ENCODE measurements around the gene N4BP3.
"Not testable (repeated sequence)": the region's sequence is repeated elsewhere in the genome, so short reads cannot be mapped to it uniquely, and the experiment has no call there.

Gene N4BP3, protein sequence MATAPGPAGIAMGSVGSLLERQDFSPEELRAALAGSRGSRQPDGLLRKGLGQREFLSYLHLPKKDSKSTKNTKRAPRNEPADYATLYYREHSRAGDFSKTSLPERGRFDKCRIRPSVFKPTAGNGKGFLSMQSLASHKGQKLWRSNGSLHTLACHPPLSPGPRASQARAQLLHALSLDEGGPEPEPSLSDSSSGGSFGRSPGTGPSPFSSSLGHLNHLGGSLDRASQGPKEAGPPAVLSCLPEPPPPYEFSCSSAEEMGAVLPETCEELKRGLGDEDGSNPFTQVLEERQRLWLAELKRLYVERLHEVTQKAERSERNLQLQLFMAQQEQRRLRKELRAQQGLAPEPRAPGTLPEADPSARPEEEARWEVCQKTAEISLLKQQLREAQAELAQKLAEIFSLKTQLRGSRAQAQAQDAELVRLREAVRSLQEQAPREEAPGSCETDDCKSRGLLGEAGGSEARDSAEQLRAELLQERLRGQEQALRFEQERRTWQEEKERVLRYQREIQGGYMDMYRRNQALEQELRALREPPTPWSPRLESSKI

DNA sequence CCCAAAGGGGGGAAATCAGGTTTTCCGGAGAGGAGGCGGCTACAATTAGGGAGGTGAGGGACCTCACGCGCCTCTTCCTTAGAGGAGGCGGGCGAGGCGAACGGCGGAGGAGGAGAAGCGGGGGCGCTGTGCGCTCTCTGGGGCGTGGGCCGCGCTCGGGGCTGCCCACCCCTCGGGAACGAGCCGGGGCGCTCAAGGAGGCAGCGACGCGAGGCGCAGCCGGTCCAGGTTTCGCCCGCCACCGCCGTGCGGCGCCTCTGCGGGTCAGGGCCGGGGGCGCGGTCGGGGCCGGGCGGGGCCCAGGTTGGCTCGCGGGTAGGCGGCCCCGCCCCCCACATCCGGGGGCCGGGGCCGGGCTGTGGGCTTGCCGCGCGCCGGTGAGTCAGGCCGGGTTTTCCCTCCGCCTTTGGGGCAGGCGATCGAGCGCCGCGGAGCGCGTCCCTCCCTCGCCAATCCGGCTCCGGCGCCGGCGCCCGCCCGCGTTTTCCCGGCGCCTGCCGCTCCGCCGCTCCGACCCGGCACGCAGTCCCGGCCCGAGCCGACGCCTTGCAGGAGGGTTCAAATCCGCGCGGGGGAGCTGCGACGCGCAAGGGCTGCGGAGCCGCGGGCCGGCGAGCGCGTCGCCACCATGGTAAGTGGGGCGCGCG, at the start of gene N4BP3:
Gene N4BP3 (plus strand): TSS at position 392 of the 647 bp plus-strand sequence. CDS start 6,052 bp downstream, outside the sequence.
- peak; percentile 44 for DNase-seq (ENCODE audit: low spot score)

DNA sequence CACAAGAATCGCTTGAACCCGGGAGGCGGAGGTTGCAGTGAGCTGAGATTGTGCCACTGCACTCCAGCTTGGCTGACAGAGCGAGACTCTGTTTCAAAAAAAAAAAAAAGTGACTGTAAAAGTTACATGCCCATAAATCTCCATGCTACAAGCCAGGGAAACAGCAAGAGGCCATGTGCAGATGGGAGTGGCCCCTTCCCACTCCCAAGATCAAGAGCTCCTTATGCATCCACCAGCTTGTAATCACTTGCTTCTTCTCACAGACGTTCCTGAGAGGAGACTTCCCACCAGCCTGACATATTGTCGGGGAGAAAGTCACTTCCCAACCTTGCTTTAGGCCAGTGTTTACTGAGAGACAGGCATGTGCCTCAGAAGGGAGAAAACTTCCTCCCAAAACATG, 45.6 kb upstream of the N4BP3 start:
- DNase-seq (ENCODE audit: low spot score) = no peak

DNA sequence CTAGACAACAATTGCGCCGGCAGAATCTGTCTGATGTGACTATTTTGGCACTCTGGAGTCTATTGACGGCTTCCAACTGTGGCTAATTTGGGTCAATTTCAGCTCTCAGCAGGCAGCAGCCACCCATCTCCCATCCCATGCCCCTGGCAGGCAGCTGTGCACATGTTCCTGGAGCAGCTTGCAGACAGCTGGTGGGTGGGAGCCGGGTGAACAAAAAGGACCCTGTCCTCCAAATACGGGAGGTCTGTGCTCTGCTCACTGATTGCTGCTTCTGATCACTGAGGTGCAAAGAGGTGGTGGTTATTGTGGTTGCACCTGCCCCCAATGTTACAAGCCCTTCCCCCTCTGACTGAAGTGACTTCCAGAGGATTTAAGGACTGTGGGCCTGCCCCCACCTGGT, 45.0 kb upstream of the N4BP3 start:
- DNase-seq (ENCODE audit: low spot score) = no peak

DNA sequence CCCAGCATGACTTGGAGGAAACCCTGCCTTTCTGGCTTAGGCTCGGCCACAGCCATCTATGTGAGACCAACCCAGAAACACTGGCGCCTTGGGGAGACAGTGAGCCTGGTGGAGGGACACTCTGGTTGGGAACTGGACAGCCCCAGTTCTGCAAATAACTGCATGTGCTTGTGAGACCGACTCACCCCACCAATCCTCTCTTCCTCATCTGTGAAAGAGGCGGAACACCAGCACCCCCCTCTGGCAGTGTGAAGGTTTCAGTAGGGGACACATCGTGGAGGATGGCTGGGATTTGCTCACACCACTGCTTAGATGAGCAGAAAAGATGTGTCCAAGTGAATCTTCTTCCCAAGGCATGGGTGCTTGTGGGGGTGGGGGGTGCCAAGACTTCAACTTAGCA, 43.4 kb upstream of the N4BP3 start:
- peak; percentile 53 for DNase-seq (ENCODE audit: low spot score)

DNA sequence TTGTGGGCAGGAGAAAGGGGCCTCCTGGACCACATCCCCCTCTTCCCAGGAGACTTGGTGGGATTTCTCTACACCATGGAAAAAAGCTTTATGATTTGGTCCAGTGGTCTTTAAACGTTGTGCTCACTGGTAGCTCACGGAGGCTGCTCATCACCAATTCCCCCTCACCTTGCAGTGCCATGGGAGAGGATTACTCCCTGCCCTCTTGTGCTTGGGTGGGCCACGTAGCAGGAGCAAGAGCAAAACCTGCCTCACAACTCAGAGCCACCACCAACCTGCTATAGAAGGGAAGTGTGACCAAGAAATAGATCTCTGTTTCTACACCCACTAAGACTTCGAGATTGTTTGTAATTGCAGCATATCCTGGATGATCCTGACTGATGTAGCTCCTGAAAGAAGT, 42.2 kb upstream of the N4BP3 start:
- DNase-seq (ENCODE audit: low spot score) = no peak

DNA sequence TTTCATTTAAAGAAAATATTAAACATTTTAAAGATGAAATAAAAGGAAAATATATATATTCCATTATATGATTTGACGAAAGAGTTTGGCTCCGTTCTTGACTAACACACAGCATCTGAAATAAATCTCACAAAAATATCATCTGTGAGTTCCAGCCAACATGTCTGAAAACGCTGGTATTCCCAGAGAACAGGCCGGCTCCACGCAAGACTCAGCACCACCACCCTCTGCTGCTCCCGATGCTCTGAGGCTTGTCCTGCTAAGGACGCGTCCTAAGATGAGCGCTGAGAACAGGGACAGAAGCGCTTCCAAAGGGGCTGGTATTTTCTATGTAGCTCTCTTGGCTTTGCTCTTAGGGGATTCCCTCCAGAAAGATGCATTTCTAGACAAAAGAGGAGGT, 40.6 kb upstream of the N4BP3 start:
- DNase-seq (ENCODE audit: low spot score) = no peak

DNA sequence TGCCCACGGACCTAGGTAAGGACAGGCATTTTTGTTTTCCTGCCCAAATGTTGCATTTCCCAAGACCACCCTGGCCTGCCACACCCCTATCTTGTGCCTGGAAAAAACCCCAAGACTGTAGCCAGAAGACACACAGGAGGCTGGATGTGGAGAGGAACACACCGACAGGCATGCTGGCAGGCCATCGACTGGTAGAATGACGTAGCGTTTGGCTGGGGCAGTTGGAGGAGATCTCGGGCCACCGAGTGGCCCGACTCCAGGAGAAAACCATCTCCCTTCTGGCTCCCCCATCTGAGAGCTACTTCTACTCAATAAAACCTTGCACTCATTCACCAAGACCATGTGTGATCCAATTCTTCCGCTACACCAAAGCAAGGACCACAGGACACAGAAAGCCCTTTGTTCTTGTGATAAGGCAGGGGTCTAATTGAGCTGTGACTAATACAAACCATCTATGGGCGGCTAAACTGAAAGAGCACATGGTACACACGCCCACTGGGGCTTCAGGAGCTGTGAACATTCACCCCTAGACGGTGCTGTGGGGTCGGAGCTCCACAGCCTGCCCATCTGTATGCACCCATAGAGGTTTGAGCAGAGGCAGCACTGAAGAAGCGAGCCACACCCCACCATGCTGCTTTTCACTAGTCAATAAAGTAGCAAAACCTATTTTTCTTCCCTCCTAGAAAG, 38.9 kb upstream of the N4BP3 start:
- DNase-seq (ENCODE audit: low spot score) = peak; percentile 49

DNA sequence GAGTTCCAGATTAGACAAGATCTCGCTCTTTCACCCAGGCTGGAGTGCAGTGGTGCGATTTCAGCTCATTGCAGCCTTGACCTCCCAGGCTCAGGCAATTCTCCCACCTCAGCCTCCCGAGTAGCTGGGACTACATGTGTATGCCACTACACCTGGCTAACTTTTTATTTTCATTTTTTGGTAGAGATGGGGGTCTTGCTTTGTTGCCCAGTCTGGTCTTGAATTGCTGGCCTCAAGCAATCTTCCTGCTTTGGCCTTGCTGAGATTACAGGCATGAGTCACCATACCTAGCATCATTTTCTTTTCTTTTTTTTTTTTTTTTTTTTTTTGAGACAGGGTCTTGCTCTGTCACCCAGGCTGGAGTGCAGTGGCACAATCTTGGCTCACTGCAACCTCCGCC, 36.4 kb upstream of the N4BP3 start:
- not testable (repeated sequence) for DNase-seq (ENCODE audit: low spot score)

DNA sequence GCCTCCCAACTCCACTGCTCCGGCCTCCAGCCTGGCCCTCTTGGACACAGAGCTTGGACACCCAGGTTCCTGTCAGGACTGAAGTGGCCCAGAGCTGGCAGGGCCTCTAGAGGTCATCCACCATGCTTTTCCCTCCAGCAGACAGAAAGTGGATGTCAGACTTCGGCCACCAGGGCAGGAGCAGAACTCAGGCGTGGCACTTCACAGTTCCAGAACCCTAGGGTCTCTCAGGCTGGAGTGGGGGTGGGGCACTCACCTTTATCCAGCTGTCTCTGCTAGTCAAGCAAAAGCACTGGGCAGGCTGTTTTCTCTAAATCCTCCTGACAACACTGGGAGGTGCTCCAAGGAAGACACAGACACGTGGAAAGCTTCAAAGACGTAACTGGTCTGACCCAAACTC, 35.6 kb upstream of the N4BP3 start:
- no peak for DNase-seq (ENCODE audit: low spot score)

DNA sequence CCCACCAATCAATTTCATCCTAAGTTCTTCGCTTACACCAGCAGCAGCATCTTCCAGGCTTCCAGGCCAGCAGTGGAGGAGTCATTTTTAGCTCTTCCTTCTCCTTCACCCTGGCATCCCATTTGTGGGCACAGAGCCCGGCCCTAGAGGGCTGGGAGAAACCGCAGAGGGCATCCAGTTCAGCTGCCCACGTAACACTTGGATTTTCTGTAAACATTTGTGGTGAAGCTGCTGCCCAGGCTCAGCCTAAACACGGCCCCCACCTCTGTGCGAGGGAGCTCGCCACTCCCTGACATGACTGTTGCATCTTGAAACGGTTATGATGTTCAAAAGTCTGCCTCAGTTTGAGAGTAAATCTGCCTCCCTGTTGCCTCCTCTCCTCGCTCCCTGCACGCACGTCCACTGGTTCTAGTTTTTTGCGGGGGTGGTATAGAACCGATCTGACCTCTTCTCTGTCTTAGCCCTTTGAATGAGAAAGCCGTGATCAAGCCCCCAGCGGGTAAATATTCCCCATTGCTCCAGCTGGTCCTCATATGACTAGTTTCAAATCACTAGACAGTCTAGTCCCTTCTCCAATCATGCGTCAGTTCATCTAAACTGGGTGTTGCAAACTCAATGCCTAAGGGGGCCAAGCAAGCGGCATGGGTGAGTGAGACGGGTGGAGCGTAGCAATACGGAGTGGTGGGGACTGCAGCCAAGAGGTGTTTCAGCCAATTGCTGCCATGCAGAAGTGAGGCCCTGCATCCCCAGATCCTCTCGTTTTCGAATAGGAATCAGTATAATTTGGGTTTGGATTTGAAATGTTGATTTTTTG, 34.9 kb upstream of the N4BP3 start:
- no peak for DNase-seq (ENCODE audit: low spot score)

DNA sequence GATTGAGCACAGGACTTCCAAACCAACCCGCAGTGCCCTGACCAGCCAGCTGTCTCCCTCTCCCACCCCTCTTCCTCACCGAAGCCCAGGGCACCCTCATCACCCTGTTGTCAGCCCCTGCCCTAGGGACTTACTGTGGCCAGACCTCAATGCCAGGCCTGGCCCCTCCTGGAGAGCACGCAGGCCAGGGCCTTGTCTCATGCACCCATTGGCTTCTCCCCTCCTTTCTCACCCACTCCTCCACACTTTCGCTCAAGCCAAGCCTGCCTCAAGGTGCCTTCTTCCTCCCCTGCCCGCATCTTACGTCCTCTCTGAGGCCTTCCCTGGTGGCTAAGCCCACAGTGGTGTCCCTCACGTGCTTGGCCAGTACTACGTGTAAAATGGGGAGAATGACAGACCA, 33.3 kb upstream of the N4BP3 start:
- DNase-seq (ENCODE audit: low spot score) = no peak

DNA sequence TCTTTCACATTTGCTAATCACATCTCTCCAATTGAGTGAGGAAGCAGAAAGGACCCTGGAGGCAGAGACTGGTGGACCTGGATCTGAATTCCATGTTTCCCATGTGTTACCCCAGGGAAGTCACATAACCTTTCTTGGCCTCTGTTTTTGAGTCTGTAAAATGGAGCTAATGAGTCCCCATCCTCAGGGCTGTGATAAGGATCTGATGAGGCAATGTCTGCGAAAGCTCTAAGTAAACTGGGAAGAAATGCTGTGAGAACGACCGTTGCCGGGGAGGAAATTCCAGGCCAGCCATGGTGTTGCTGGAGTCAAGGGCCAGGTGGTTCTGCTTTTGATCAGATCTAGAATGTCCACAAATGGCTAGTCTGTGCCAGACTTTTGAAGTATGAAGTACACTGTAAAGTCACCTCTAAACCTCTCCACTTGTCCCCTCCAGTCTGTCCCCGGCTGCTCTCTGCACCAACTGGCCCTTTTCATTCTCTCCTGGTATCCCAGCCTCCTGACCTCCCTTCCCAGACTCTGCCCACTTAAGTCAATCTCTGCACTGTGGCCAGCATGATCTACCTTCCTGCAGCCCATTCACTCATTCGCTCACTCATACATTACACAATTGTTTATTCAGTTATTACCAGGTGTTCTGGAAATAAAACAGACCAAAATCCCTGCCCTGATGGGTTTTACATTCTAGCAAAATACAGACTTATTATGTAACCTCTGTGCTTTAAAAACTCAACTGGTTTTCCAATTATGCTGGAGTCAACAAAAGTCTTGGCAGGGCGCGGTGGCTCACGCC, 32.5 kb upstream of the N4BP3 start:
- DNase-seq (ENCODE audit: low spot score) = no peak

DNA sequence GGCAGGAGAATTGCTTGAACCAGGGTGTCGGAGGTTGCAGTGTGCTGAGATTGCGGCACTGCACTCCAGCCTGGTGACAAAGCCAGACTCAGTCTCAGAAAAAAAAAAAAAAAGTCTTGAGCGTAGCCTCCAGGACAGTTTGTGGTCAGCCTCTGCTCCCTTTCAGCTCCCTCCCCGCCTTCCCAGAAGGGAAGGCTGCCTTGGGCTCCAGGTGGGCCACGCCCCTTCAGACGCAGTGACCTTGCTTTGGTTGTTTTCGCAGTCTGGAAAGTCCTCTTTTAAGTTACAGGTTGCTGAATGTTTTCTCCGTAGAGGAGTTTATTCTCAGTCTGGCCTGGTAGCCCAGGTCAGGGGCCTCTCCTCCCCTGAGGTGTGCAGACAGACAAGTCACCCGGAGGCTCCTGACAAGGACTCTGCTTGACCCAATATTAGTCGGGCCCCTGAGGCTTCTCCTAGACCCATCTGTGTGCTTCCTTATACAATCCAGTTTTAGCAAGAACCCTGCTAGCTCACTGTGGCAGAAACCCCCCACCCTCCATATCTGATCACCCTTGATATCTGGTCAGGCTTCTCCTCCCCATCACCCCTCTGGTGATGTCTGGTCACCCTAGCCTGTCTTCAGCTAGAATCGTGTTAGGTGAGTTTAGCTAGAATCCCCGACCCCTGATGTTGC, 31.6 kb upstream of the N4BP3 start:
- no peak for DNase-seq (ENCODE audit: low spot score)

DNA sequence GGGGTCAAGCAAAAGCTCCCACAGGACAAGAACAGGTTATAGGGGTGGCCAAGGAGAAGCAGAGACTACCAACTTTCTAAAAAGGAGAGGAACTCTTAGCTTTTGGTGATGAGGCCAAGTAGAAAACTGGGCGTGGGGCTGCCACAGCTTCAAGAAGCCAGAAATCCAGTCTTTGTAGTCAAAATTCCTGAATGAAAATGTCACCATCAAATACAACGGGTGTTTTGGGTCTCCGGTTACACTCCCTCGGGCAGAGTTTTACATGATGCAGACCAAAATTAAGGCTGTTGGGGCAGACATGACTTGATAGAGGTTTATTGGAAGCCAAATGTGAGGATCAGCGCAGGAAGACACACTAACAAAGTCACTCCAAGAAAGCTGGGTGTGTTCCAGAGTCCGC, 29.4 kb upstream of the N4BP3 start:
- DNase-seq (ENCODE audit: low spot score) = no peak

DNA sequence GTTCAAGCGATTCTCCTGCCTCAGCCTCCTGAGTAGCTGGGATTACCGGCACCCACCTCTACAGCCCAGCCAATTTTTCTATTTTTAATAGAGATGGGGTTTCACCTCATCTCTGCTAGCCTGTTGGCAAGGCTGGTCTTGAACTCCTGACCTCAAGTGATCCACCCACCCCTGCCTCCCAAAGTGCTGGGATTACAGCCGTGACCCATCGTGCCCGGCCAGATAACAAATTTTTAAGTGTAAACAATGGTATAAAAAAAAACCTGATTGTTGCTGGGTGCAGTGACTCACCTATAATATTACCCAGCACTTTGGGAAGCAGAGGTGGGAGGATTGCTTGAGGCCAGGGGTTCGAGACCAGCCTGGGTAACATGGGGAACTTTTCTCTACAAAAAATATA, 28.0 kb upstream of the N4BP3 start:
- DNase-seq (ENCODE audit: low spot score) = no peak

DNA sequence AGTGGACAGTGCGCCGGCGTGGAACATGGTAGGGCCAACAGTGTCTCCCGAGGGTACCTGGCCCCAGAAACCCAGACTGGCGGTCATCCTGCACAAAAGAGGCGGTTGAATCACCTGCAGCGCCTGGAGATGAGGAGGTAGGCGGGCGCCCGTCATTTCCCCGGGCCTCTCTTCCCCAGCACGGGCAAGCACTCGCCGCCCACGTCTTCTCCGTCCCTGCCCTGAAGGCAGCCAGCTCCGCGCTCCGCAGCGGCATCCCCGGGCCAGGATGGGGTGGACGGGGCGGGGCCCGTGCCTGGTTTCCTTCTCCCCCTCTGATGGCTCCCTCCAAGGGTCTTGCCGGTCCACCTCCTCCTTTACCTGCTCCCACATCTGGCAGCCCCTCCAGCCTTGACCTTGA, 27.1 kb upstream of the N4BP3 start:
- no peak for DNase-seq (ENCODE audit: low spot score)

DNA sequence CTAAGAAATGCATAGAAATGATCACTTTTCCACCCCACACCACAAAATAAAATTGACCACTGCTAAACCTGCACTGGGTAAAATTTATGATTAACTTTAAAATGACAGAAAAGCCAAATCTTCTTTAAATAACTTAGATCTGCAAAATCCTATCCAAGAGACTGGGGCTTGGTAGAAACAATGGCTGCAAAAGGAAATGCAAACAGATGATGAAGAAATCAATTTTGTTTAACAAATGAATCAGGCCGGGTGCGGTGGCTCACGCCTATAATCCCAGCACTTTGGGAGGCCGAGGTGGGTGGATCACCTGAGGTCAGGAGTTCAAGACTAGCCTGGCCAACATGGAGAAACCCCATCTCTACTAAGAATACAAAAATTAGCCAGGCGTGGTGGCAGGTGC, 26.1 kb upstream of the N4BP3 start:
- DNase-seq (ENCODE audit: low spot score) = not testable (repeated sequence)

DNA sequence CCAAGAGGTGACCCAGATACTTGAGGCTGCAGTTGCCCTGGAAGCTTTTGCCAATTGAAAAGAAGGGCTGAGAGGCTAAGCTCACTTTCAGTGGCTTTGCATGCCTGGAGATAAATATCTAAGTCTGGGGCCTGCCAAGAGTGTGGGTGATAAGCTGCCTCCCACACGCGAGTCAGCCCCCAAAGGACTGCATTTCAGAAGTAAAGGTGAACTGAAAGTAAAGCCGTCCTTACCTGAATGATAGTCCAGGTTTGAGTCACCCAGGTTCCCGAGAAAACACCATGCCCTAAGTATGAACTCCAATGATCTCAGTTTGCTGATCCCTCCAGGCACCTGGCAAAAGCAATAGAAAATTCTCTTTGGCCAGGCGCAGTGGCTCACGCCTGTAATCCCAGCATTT, 22.5 kb upstream of the N4BP3 start:
- DNase-seq (ENCODE audit: low spot score) = no peak

DNA sequence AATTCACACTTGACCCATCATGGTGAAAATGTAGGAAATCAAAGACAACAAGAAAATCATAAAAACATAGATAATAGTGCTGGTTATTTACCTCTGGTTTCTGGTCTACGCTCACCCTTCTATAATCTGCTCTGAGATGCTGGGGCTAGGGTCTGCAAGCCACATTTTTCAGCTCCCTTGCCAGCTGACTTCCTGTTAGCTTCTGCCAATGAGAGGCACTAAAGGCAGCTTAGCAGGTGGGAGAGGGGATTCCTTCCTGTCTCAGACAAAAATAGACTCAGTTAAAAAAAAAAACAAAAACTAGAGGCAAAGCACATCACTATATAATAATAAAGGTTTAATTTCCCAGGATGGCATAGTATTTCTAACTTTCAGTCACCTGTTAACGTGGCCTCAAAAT, 20.2 kb upstream of the N4BP3 start:
- no peak for DNase-seq (ENCODE audit: low spot score)

DNA sequence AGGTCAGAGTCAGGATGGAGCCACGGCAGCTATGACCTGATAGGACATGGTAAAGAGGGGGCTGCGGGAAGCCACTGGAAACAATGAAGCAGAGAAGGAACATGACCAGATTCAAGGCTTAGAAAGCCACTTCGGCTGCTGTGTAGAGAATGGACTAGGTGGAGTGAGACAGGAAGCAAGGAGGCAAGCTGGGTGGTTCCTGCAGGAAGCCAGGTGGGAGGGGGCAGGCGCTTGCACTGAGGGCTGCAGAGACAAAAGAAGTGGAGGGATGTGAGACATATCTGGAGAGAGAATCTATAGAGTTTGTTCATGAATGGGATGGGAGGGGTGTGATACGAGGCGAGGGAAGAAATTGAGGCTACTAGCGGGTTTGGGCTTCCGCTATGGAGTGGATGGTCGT, 19.0 kb upstream of the N4BP3 start:
- no peak for DNase-seq (ENCODE audit: low spot score)

DNA sequence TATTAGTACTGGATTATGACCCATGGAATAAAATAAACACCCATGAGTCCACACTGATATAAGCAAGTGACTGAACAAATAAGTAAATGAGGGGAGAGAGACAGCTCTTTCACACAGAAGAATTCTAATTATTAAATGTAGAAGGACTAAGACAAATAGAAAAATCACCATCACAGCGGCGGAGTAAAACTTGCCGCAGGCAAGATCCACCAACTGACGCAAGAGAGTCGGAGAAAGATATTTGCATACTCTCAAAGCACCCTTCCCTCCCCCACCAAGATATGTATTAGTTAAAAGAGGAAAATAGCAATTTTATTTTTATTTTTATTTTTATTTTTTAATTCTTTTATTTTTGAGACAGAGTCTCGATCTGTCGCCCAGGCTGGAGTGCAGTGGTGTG, 14.6 kb upstream of the N4BP3 start:
- no peak for DNase-seq (ENCODE audit: low spot score)
